Loucy (cell line): ENCODE data around the gene UCP1.

Source experiments
- H2AFZ ChIP-seq: fragments of 200-600 bp; sonication (generic); 2 replicates; pipeline ENCODE4 v1.6.0; 2016; ENCODE audit warnings: antibody characterized with exemption, mild to moderate bottlenecking, low read length, moderate library complexity
- H3F3A ChIP-seq: fragments of 200-600 bp; 2 replicates; pipeline ENCODE4 v1.6.0; 2016; ENCODE audit warnings: antibody characterized with exemption, low read depth, mild to moderate bottlenecking
- H3K27me3 ChIP-seq: fragments of 200-600 bp; sonication (generic); 2 replicates; pipeline ENCODE4 v1.6.1; 2014; ENCODE audit warnings: low read length, mild to moderate bottlenecking; ENCODE audit not compliant: insufficient read depth, poor library complexity, severe bottlenecking
- H3K36me3 ChIP-seq: fragments of 200-600 bp; sonication (generic); 2 replicates; pipeline ENCODE4 v1.6.1; 2016; ENCODE audit warnings: low read length; ENCODE audit not compliant: insufficient read depth
- H3K4me1 ChIP-seq: fragments of 200-600 bp; sonication (generic); 2 replicates; pipeline ENCODE4 v1.5.1; 2014; ENCODE audit warnings: low read length, mild to moderate bottlenecking; ENCODE audit not compliant: insufficient read depth, poor library complexity, severe bottlenecking
- H3K4me2 ChIP-seq: fragments of 200-600 bp; sonication (generic); 2 replicates; pipeline ENCODE4 v1.6.0; 2014; ENCODE audit warnings: antibody characterized with exemption, low read length, low read depth, mild to moderate bottlenecking; ENCODE audit not compliant: poor library complexity, severe bottlenecking
- H3K4me3 ChIP-seq: fragments of 200-600 bp; sonication (generic); 2 replicates; pipeline ENCODE4 v1.5.1; 2014; ENCODE audit warnings: low read length, mild to moderate bottlenecking, mixed read lengths; ENCODE audit not compliant: poor library complexity, severe bottlenecking
- H3K79me2 ChIP-seq: fragments of 200-600 bp; sonication (generic); 2 replicates; pipeline ENCODE4 v1.6.1; 2014; ENCODE audit warnings: low read length; ENCODE audit not compliant: insufficient read depth
- H3K9ac ChIP-seq: fragments of 200-600 bp; sonication (generic); 2 replicates; pipeline ENCODE4 v1.6.0; 2014; ENCODE audit warnings: mild to moderate bottlenecking, low read depth, low read length, moderate library complexity; ENCODE audit not compliant: poor library complexity, severe bottlenecking
- H3K9me2 ChIP-seq: fragments of 200-600 bp; sonication (generic); replicated peaks from 2 replicates; pipeline ENCODE4 v1.6.1; 2016; ENCODE audit warnings: low read depth, low read length, mixed read lengths
- H3K9me3 ChIP-seq: fragments of 200-600 bp; sonication (generic); 2 replicates; pipeline ENCODE4 v1.6.1; 2014; ENCODE audit warnings: mild to moderate bottlenecking, antibody characterized with exemption, low read length, low read depth; ENCODE audit not compliant: insufficient read depth
- H4K20me1 ChIP-seq: fragments of 200-600 bp; sonication (generic); 2 replicates; pipeline ENCODE4 v1.6.0; 2014; ENCODE audit warnings: antibody characterized with exemption, low read length, mild to moderate bottlenecking; ENCODE audit not compliant: insufficient read depth, poor library complexity, severe bottlenecking
- EZH2phosphoT487 ChIP-seq: fragments of 200-600 bp; IDR thresholded peaks from 2 replicates; pipeline ENCODE4 v1.6.1; 2018; ENCODE audit warnings: antibody characterized with exemption, mild to moderate bottlenecking, moderate library complexity, borderline replicate concordance
- TF ChIP-seq, protein P1 (sequence below): fragments of 200-600 bp; sonication (generic); conservative IDR thresholded peaks from 2 replicates; pipeline ENCODE4 v1.5.1; 2014; ENCODE audit warnings: mild to moderate bottlenecking, antibody characterized with exemption, low read length

UCP1 gene

DNA sequence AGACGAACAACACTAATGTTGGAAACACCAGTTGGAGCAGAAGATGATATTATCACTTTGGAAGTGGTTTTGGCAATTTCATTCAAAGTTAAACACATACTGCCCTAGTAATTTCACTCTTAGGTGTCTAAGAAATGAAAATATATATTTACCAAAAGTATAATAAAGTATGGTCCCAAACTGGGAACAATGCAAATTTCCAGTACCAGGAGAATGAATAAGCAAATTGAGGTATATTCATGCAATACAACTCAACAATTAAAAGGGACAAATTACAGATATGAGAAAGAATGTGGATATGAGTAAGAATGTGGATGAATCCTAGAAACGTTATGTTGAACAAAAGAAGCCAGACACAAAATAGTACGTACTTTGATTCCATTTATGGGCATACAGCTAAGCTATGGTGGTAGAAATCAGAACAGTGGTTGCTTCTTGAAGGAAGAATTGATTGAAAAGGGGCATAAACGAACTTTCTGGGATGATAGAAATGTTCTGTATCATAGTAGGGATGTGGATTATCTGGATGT is 34.7 kb downstream of the UCP1 start:
- no peak overlapping the region for H2AFZ ChIP-seq
- no peaks in the 10 kb centered on the region for H3K9me3 ChIP-seq
- H3K79me2 ChIP-seq: no peaks in the 10 kb centered on the region
- H3K9me2 ChIP-seq: no peaks in the 10 kb centered on the region
- no peak for TF ChIP-seq EZH2phosphoT487
- TF ChIP-seq, protein P1, sequence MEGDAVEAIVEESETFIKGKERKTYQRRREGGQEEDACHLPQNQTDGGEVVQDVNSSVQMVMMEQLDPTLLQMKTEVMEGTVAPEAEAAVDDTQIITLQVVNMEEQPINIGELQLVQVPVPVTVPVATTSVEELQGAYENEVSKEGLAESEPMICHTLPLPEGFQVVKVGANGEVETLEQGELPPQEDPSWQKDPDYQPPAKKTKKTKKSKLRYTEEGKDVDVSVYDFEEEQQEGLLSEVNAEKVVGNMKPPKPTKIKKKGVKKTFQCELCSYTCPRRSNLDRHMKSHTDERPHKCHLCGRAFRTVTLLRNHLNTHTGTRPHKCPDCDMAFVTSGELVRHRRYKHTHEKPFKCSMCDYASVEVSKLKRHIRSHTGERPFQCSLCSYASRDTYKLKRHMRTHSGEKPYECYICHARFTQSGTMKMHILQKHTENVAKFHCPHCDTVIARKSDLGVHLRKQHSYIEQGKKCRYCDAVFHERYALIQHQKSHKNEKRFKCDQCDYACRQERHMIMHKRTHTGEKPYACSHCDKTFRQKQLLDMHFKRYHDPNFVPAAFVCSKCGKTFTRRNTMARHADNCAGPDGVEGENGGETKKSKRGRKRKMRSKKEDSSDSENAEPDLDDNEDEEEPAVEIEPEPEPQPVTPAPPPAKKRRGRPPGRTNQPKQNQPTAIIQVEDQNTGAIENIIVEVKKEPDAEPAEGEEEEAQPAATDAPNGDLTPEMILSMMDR: no peak
- no peaks in the 10 kb centered on the region for H3K27me3 ChIP-seq
- no peaks in the 10 kb centered on the region; the same call in 1 of the 2 replicates for H3K36me3 ChIP-seq
- no peak overlapping the region for H3K4me3 ChIP-seq
- H4K20me1 ChIP-seq: no peaks in the 10 kb centered on the region
- no peaks in the 10 kb centered on the region for H3F3A ChIP-seq
- no peak overlapping the region for H3K9ac ChIP-seq
- H3K4me2 ChIP-seq: no peak overlapping the region
- no peaks in the 10 kb centered on the region for H3K4me1 ChIP-seq

DNA sequence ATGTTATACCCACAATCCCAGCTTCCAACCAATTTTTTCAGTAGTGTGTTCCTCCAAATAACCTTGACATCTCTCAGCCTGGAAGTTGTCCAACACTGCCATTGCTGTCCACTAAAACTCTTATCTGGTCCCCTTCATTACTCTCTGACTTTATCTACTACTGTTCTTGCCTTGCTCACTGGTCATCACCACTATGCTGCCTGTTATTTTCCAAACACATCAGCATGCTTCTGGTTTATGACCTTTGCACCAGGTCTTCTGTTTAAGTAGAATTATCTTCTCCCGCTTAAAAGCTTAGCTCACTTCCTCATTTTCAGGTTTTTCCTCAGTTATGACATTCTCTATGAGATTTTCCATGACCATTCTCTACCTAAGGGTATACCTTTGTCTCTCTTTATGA is 39.3 kb downstream of the UCP1 start:
- no peaks in the 10 kb centered on the region for H3K36me3 ChIP-seq
- H3K27me3 ChIP-seq: no peaks in the 10 kb centered on the region
- TF ChIP-seq, protein P1: no peak
- no peak for TF ChIP-seq EZH2phosphoT487
- no peaks in the 10 kb centered on the region for H3K9me2 ChIP-seq
- H3K4me2 ChIP-seq: peak overlapping the region; percentile 3
- no peak overlapping the region for H3K4me3 ChIP-seq
- H3K9me3 ChIP-seq: no peaks in the 10 kb centered on the region
- H3K9ac ChIP-seq: no peak overlapping the region
- no peak overlapping the region for H2AFZ ChIP-seq
- H3K4me1 ChIP-seq: peaks cover 17% of the 10 kb centered on the region
- no peaks in the 10 kb centered on the region for H3F3A ChIP-seq
- H3K79me2 ChIP-seq: peaks cover 26% of the 10 kb centered on the region
- no peaks in the 10 kb centered on the region for H4K20me1 ChIP-seq

DNA sequence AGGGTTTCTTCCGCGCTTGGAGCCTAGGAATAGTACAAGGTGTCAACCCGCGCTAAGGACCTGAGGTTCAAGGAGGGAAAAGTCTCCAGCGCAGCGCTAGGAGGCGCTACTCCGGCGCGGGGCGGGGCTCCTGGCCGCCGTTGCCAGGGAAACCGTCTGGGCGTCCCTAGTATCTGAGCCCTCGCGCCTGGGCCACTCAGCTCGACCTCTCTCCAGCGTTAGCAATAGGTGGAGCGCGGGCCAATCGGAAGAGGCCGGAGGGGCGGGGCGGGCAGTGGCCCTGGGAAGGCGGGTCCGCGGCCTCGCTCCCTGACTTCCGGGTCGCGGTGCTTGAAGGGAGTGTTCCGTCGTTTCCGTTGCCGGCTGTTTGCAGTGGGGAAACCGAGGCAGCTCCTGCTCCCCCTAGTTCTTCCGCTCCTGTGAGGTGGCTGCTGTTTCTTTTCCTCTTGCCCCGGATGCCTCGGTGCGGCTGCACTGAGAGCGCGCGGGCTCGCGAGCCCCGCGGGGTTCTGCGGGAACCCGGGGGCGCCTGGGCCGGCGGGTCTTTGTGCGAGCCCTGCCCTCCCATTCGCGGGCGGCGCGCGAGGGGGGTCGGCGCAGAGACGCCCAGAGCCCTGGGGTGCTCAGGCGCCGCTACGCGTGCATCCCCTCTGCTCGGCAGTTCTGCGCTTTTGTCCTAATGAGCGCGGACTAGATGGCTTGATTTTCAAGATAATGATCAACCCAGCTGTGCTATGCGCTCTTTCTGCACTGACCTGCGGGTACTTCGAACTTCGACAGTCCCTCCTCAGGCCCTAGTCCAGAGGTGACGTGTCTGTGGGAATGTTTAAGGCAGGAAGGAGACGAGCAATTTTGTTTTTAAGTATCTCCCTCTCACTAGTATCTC is 44.7 kb downstream of the UCP1 start, which contains the start of gene ELMOD2:
TSS of gene ELMOD2 (plus strand) at position 312 of the 886 bp plus-strand sequence. CDS start 1,261 bp downstream, outside the sequence.
- H3F3A ChIP-seq: no peaks in the 10 kb centered on the region
- peaks cover 17% of the 10 kb centered on the region for H3K4me1 ChIP-seq
- no peaks in the 10 kb centered on the region for H3K27me3 ChIP-seq
- peak within 1 kb of the TSS; percentile 86 for H2AFZ ChIP-seq
- H4K20me1 ChIP-seq: no peaks in the 10 kb centered on the region
- peak within 1 kb of the TSS; percentile 87 for H3K4me3 ChIP-seq
- H3K9ac ChIP-seq: peak within 1 kb of the TSS; percentile 84
- no peaks in the 10 kb centered on the region for H3K9me2 ChIP-seq
- H3K79me2 ChIP-seq: peaks cover 28% of the 10 kb centered on the region
- TF ChIP-seq, protein P1: peak; percentile 91
- no peak for TF ChIP-seq EZH2phosphoT487
- H3K9me3 ChIP-seq: no peaks in the 10 kb centered on the region
- H3K36me3 ChIP-seq: no peaks in the 10 kb centered on the region
- peak within 1 kb of the TSS; percentile 77 for H3K4me2 ChIP-seq
